BLaER1 (cell line): ENCODE data around the gene CD83.

Source experiments
- H3K27ac ChIP-seq: shearing (Covaris generic); formaldehyde crosslinking; 2 replicates; pipeline ENCODE4 v1.8.1; 2022
- H3K27me3 ChIP-seq: shearing (Covaris generic); formaldehyde crosslinking; 2 replicates; pipeline ENCODE4 v1.8.1; 2022
- H3K36me3 ChIP-seq: shearing (Covaris generic); formaldehyde crosslinking; 2 replicates; pipeline ENCODE4 v1.8.1; 2022
- H3K4me1 ChIP-seq: shearing (Covaris generic); formaldehyde crosslinking; 2 replicates; pipeline ENCODE4 v1.8.1; 2022
- H3K4me2 ChIP-seq: shearing (Covaris generic); formaldehyde crosslinking; 2 replicates; pipeline ENCODE4 v1.8.1; 2022
- H3K4me3 ChIP-seq: shearing (Covaris generic); formaldehyde crosslinking; 2 replicates; pipeline ENCODE4 v1.8.1; 2022
- H3K9ac ChIP-seq: shearing (Covaris generic); formaldehyde crosslinking; 2 replicates; pipeline ENCODE4 v1.8.1; 2022
- H3K9me3 ChIP-seq: shearing (Covaris generic); formaldehyde crosslinking; 2 replicates; pipeline ENCODE4 v1.8.1; 2022
- H4K20me1 ChIP-seq: shearing (Covaris generic); formaldehyde crosslinking; 2 replicates; pipeline ENCODE4 v1.8.1; 2022
- Cebpa-rat ChIP-seq: shearing (Covaris generic); IDR thresholded peaks from 2 replicates; pipeline ENCODE4 v1.8.1; 2022

The CD83 gene

GRCh38 chr6:14177413-14178082, 60.0 kb downstream of the CD83 start:
- Histone ChIP-seq H3K36me3 (no peaks in the 10 kb centered on the region), H3K4me1 (peaks cover 8% of the 10 kb centered on the region; the same call in 1 of the 2 replicates), H3K9ac (no peak overlapping the region), H3K9me3 (0 out of 2 replicates have a peak, but pooled peaks cover 1% of the 10 kb centered on the region), H3K4me2 (peak overlapping the region; percentile 5; the same call in 1 of the 2 replicates), H3K27ac (no peak overlapping the region), H4K20me1 (no peaks in the 10 kb centered on the region), H3K4me3 (no peak overlapping the region), H3K27me3 (no peaks in the 10 kb centered on the region)
- TF ChIP-seq Cebpa-rat: no peak

- H3K4me3 ChIP-seq: no peak overlapping the region
- H4K20me1 ChIP-seq: no peaks in the 10 kb centered on the region
- no peaks in the 10 kb centered on the region for H3K9me3 ChIP-seq
- no peak for TF ChIP-seq Cebpa-rat
- peaks cover 8% of the 10 kb centered on the region; the same call in 1 of the 2 replicates for H3K4me1 ChIP-seq
- peak overlapping the region; percentile 5; the same call in 1 of the 2 replicates for H3K4me2 ChIP-seq
- no peaks in the 10 kb centered on the region for H3K36me3 ChIP-seq
- no peaks in the 10 kb centered on the region for H3K27me3 ChIP-seq
- no peak overlapping the region for H3K9ac ChIP-seq
- no peak overlapping the region for H3K27ac ChIP-seq
Measured at GRCh38 chr6:14178083-14178445, 60.5 kb downstream of the CD83 start.

- H3K4me1 ChIP-seq: peaks cover 8% of the 10 kb centered on the region; the same call in 1 of the 2 replicates
- H3K4me3 ChIP-seq: no peak overlapping the region
- no peak overlapping the region for H3K9ac ChIP-seq
- no peak for TF ChIP-seq Cebpa-rat
- no peak overlapping the region for H3K27ac ChIP-seq
- H3K4me2 ChIP-seq: no peak overlapping the region
- H4K20me1 ChIP-seq: no peaks in the 10 kb centered on the region
- H3K9me3 ChIP-seq: no peaks in the 10 kb centered on the region
- no peaks in the 10 kb centered on the region for H3K36me3 ChIP-seq
- H3K27me3 ChIP-seq: no peaks in the 10 kb centered on the region
Measured at GRCh38 chr6:14180609-14181008, 63.0 kb downstream of the CD83 start.

GRCh38 chr6:14182916-14183315, 65.3 kb downstream of the CD83 start:
- Histone ChIP-seq H3K27me3 (no peaks in the 10 kb centered on the region), H3K4me3 (no peak overlapping the region), H3K27ac (no peak overlapping the region), H3K4me2 (no peak overlapping the region), H3K36me3 (no peaks in the 10 kb centered on the region), H4K20me1 (no peaks in the 10 kb centered on the region), H3K4me1 (0 out of 2 replicates have a peak, but pooled peaks cover under 1% of the 10 kb centered on the region), H3K9ac (no peak overlapping the region), H3K9me3 (no peaks in the 10 kb centered on the region)
- no peak for TF ChIP-seq Cebpa-rat
